HCT116 (cell line): ENCODE measurements around the gene CENPV.

Experiments used
- JUND ChIP-seq: IDR thresholded peaks from 2 replicates; pipeline ENCODE4 v1.6.1; 2012
- POLR2A ChIP-seq: IDR thresholded peaks from 2 replicates; pipeline ENCODE4 v1.7.0; 2011; ENCODE audit warnings: borderline replicate concordance; ENCODE audit not compliant: insufficient read depth, insufficient read length; ENCODE audit errors: extremely low read depth
- POLR2AphosphoS5 ChIP-seq: IDR thresholded peaks from 2 replicates; pipeline ENCODE4 v1.6.1; 2011; ENCODE audit warnings: mild to moderate bottlenecking, low read depth, low read length, moderate library complexity
- SIN3A ChIP-seq: IDR thresholded peaks from 2 replicates; pipeline ENCODE4 v1.6.1; 2012; ENCODE audit warnings: low read depth
- YY1 ChIP-seq: IDR thresholded peaks from 2 replicates; pipeline ENCODE4 v1.6.1; 2011; ENCODE audit warnings: low read length, low read depth, moderate library complexity, mild to moderate bottlenecking; ENCODE audit not compliant: insufficient replicate concordance; ENCODE audit errors: extremely low read depth
- ZFX ChIP-seq: fragments of 450-650 bp; IDR thresholded peaks from 2 replicates; pipeline ENCODE4 v1.6.1; 2017
- TF ChIP-seq, protein P1 (sequence below), 3 experiments: fragments of 200-600 bp in 1 of 3; sonication (generic) in 1 of 3; IDR thresholded peaks in 2 of 3; conservative IDR thresholded peaks in 1 of 3; 2 replicates each; pipeline ENCODE4 v1.5.1; 2012 to 2017; ENCODE audit warnings: low read depth in 2 of 3, low read length in 2 of 3, antibody characterized with exemption in 1 of 3, borderline replicate concordance in 1 of 3, control low read depth in 1 of 3, mild to moderate bottlenecking in 1 of 3, mixed read lengths in 1 of 3, mixed run types in 1 of 3, moderate library complexity in 1 of 3; ENCODE audit not compliant: insufficient read depth in 1 of 3
- TF ChIP-seq, protein P2 (sequence below): IDR thresholded peaks from 2 replicates; pipeline ENCODE4 v1.6.1; 2012
- TF ChIP-seq, protein P3 (sequence below): IDR thresholded peaks from 2 replicates; pipeline ENCODE4 v1.6.1; 2012
- TF ChIP-seq, protein P4 (sequence below): IDR thresholded peaks from 2 replicates; pipeline ENCODE4 v1.6.1; 2011; ENCODE audit warnings: mild to moderate bottlenecking, low read length, moderate library complexity; ENCODE audit not compliant: insufficient replicate concordance; ENCODE audit errors: extremely low read depth

DNA sequence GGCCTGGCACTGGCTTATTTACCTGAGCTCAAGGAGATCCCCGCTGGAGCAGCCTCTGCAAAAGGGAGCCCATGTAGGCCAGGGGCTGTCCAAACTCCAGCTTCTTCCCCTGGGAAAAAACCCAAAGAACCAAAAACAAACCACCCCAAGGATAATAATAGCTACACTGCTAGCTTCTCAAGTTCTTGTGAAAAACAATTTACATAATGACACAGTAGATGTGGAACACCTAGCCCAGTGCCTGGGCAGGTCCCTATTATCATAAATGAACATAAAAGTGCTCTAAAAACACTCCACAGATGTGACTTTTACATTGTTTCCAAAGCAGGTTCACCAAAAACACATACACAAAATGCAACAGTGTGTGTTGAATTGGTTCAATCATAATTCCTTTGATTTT, 27.3 kb downstream of the CENPV start:
- TF ChIP-seq, protein P1, sequence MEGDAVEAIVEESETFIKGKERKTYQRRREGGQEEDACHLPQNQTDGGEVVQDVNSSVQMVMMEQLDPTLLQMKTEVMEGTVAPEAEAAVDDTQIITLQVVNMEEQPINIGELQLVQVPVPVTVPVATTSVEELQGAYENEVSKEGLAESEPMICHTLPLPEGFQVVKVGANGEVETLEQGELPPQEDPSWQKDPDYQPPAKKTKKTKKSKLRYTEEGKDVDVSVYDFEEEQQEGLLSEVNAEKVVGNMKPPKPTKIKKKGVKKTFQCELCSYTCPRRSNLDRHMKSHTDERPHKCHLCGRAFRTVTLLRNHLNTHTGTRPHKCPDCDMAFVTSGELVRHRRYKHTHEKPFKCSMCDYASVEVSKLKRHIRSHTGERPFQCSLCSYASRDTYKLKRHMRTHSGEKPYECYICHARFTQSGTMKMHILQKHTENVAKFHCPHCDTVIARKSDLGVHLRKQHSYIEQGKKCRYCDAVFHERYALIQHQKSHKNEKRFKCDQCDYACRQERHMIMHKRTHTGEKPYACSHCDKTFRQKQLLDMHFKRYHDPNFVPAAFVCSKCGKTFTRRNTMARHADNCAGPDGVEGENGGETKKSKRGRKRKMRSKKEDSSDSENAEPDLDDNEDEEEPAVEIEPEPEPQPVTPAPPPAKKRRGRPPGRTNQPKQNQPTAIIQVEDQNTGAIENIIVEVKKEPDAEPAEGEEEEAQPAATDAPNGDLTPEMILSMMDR (IDR thresholded peaks at IDR 0.05 in 2 of 3, conservative IDR thresholded peaks at IDR 0.05 in 1 of 3; ENCODE audit: borderline replicate concordance in 1 of 3, insufficient read depth in 1 of 3, low read depth in 2 of 3, low read length in 2 of 3), result no peak
- TF ChIP-seq POLR2AphosphoS5, result no peak
- no peak for TF ChIP-seq POLR2A
- TF ChIP-seq ZFX, result no peak
- TF ChIP-seq, protein P2, sequence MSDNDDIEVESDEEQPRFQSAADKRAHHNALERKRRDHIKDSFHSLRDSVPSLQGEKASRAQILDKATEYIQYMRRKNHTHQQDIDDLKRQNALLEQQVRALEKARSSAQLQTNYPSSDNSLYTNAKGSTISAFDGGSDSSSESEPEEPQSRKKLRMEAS, result no peak
- no peak for TF ChIP-seq SIN3A
- no peak for TF ChIP-seq YY1
- TF ChIP-seq, protein P3, sequence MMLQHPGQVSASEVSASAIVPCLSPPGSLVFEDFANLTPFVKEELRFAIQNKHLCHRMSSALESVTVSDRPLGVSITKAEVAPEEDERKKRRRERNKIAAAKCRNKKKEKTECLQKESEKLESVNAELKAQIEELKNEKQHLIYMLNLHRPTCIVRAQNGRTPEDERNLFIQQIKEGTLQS, result no peak
- TF ChIP-seq, protein P4, sequence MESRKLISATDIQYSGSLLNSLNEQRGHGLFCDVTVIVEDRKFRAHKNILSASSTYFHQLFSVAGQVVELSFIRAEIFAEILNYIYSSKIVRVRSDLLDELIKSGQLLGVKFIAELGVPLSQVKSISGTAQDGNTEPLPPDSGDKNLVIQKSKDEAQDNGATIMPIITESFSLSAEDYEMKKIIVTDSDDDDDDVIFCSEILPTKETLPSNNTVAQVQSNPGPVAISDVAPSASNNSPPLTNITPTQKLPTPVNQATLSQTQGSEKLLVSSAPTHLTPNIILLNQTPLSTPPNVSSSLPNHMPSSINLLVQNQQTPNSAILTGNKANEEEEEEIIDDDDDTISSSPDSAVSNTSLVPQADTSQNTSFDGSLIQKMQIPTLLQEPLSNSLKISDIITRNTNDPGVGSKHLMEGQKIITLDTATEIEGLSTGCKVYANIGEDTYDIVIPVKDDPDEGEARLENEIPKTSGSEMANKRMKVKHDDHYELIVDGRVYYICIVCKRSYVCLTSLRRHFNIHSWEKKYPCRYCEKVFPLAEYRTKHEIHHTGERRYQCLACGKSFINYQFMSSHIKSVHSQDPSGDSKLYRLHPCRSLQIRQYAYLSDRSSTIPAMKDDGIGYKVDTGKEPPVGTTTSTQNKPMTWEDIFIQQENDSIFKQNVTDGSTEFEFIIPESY, result no peak
- TF ChIP-seq JUND, result no peak
